Astrocyte (in vitro differentiated cells and primary cell): ENCODE results near the gene UGT1A4.

Experiments used
- EZH2 ChIP-seq: IDR thresholded peaks from 2 replicates; pipeline ENCODE4 v1.6.1; 2012; ENCODE audit warnings: mild to moderate bottlenecking, low read length, inconsistent platforms; ENCODE audit not compliant: insufficient read depth
- TF ChIP-seq, protein P1 (sequence below): IDR thresholded peaks from 2 replicates; pipeline ENCODE4 v1.5.1; 2011; ENCODE audit warnings: low read depth, mild to moderate bottlenecking, inconsistent platforms, low read length, moderate library complexity; ENCODE audit not compliant: insufficient read depth

DNA sequence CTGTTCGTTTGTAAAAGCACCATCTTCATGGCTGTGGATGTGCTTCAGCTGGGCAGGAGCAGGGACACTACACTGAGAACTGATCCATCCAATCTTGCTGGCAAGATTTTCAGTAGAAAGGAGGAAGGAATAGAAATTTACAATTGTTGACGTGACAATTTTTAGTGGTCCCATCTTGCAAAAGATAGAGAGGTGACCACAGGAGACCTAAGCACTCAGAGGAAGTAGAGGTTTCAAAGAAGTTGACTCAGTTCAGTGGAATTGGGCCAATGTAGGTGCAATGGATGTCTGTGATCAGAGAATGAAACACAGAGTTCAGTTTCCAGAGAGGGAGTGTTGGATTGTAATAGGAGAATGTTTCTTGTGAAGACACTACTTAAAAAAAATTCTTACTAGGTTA, 4.4 kb upstream of the UGT1A4 start:
- TF ChIP-seq, protein P1, sequence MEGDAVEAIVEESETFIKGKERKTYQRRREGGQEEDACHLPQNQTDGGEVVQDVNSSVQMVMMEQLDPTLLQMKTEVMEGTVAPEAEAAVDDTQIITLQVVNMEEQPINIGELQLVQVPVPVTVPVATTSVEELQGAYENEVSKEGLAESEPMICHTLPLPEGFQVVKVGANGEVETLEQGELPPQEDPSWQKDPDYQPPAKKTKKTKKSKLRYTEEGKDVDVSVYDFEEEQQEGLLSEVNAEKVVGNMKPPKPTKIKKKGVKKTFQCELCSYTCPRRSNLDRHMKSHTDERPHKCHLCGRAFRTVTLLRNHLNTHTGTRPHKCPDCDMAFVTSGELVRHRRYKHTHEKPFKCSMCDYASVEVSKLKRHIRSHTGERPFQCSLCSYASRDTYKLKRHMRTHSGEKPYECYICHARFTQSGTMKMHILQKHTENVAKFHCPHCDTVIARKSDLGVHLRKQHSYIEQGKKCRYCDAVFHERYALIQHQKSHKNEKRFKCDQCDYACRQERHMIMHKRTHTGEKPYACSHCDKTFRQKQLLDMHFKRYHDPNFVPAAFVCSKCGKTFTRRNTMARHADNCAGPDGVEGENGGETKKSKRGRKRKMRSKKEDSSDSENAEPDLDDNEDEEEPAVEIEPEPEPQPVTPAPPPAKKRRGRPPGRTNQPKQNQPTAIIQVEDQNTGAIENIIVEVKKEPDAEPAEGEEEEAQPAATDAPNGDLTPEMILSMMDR: no peak
- TF ChIP-seq EZH2: no peak
